ENCODE results near the gene RIF1. TPM values are rescaled to one million over a fixed set of nuclear protein-coding genes. Genes with fewer than 3 reads are reported as not detected.

RIF1 gene
- total RNA-seq, 1 donor from 2014 or later: 82.7 TPM

GRCh38 chr2:151491496-151491895, 81.8 kb downstream of the RIF1 start:
- Mint-ChIP-seq H3K4me1 (ENCODE audit: low read depth) (no peaks in the 10 kb centered on the region), H3K9me3 (no peaks in the 10 kb centered on the region), H3K27ac (no peak overlapping the region), H3K4me3 (no peak overlapping the region), H3K27me3 (ENCODE audit: insufficient read depth) (no peaks in the 10 kb centered on the region), H3K36me3 (ENCODE audit: low read depth) (peaks cover 7% of the 10 kb centered on the region)
- DNase-seq (ENCODE audit: low spot score): no peak
- intact Hi-C loops (cut with micrococcal nuclease): no loop called here

DNA sequence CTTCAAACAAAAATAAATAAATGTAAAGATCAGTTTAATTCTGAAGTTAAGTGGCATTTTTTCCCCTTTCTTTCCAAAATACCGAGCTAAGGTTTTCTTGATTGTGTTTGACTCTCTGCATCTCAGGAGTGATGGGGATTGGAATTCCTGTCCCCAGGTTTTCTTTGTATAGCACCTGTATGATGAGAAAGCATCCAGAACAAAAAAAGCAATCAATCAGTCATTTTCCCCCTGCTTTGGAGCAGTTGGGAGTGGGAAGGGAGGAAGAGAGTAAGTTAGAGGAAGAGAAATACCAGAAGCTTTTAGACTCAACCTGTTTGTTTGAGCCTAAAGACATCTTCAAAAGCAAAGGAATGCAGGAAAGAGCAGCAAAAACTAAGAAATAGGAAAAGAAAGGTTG, 88.5 kb downstream of the RIF1 start:
- peaks cover 2% of the 10 kb centered on the region for H3K36me3 Mint-ChIP-seq (ENCODE audit: low read depth)
- no peaks in the 10 kb centered on the region for H3K9me3 Mint-ChIP-seq
- no peak overlapping the region for H3K4me3 Mint-ChIP-seq
- intact Hi-C loops (cut with micrococcal nuclease): no loop called here
- no peak for DNase-seq (ENCODE audit: low spot score)
- H3K27me3 Mint-ChIP-seq (ENCODE audit: insufficient read depth): no peaks in the 10 kb centered on the region
- no peaks in the 10 kb centered on the region for H3K4me1 Mint-ChIP-seq (ENCODE audit: low read depth)
- no peak overlapping the region for H3K27ac Mint-ChIP-seq

DNA sequence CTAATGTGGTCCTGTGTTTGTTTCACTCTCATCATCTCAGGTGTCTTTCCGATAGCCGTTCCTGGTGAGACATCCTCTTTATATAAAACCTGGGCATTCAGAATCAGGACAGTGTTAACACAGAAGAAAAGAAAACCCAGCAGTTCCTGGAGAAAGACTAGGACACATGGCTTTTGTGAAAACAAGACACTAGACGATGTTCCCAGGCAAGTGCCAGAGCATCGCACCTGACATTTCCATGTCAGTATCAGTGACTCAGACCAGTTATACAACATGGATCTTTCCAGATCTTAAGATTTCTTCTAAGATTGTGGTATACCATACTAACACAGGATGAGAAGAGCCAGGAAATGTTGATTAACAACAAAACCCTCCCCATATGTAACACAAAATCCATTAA, 96.5 kb downstream of the RIF1 start:
- H3K27ac Mint-ChIP-seq: no peak overlapping the region
- H3K36me3 Mint-ChIP-seq (ENCODE audit: low read depth): peaks cover 3% of the 10 kb centered on the region
- no peaks in the 10 kb centered on the region for H3K4me1 Mint-ChIP-seq (ENCODE audit: low read depth)
- no peak overlapping the region for H3K4me3 Mint-ChIP-seq
- H3K27me3 Mint-ChIP-seq (ENCODE audit: insufficient read depth): no peaks in the 10 kb centered on the region
- intact Hi-C loops (cut with micrococcal nuclease): no loop called here
- H3K9me3 Mint-ChIP-seq: no peaks in the 10 kb centered on the region
- no peak for DNase-seq (ENCODE audit: low spot score)

- no peaks in the 10 kb centered on the region for H3K27me3 Mint-ChIP-seq (ENCODE audit: insufficient read depth)
- DNase-seq (ENCODE audit: low spot score): no peak
- intact Hi-C loops (cut with micrococcal nuclease): no loop called here
- no peaks in the 10 kb centered on the region for H3K9me3 Mint-ChIP-seq
- peaks cover 3% of the 10 kb centered on the region for H3K36me3 Mint-ChIP-seq (ENCODE audit: low read depth)
- no peak overlapping the region for H3K4me3 Mint-ChIP-seq
- H3K27ac Mint-ChIP-seq: no peak overlapping the region
- no peaks in the 10 kb centered on the region for H3K4me1 Mint-ChIP-seq (ENCODE audit: low read depth)
These were observed 98.8 kb downstream of the RIF1 start for GRCh38 chr2:151508519-151508918.

DNA sequence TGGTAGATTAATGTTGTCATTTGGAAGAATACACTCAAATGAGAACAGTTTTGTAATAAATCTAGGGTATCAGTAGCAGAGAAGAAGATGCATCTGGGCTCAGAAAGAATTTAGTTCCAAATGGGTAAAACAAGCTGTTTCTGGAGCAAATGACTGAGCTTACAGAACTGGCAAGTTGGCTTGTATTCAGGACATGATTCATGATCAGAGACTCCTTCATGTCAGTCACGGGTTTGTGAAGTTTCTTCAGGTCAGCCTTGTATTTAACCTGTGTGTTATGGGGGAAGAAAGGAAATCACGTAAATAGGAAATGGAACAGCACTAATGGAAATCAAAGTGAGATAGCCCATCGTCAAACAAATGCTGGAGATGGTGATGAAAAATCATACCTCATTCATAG, 109.1 kb downstream of the RIF1 start:
- no peak overlapping the region for H3K27ac Mint-ChIP-seq
- H3K36me3 Mint-ChIP-seq (ENCODE audit: low read depth): no peaks in the 10 kb centered on the region
- no peaks in the 10 kb centered on the region for H3K27me3 Mint-ChIP-seq (ENCODE audit: insufficient read depth)
- H3K9me3 Mint-ChIP-seq: no peaks in the 10 kb centered on the region
- no peaks in the 10 kb centered on the region for H3K4me1 Mint-ChIP-seq (ENCODE audit: low read depth)
- no peak overlapping the region for H3K4me3 Mint-ChIP-seq
- intact Hi-C loops (cut with micrococcal nuclease): no loop called here
- no peak for DNase-seq (ENCODE audit: low spot score)

DNA sequence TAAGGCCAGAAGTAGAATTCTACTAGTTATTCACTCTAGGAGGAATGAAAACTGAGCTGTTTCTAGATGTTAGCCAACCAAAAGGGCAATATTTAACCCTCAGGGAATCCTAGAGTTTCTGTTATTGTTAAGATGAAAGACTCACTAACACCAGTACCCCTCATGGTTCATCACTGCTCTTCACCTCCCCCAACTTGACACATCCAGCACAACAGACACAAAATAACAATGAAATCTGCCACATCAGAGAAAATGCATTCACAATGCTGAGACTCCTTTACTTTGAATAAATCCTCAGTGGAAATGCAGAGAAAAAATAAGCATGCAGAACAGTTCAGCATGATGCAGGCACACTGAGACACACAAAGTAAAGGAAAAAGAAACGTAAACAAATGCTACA, 111.3 kb downstream of the RIF1 start:
- intact Hi-C loops (cut with micrococcal nuclease): no loop called here
- Mint-ChIP-seq H3K9me3 (no peaks in the 10 kb centered on the region), H3K36me3 (ENCODE audit: low read depth) (no peaks in the 10 kb centered on the region), H3K4me3 (no peak overlapping the region), H3K27ac (no peak overlapping the region), H3K27me3 (ENCODE audit: insufficient read depth) (no peaks in the 10 kb centered on the region), H3K4me1 (ENCODE audit: low read depth) (no peaks in the 10 kb centered on the region)
- no peak for DNase-seq (ENCODE audit: low spot score)

GRCh38 chr2:151522556-151522955, 112.9 kb downstream of the RIF1 start:
- no peaks in the 10 kb centered on the region for H3K36me3 Mint-ChIP-seq (ENCODE audit: low read depth)
- H3K4me1 Mint-ChIP-seq (ENCODE audit: low read depth): no peaks in the 10 kb centered on the region
- no peak for DNase-seq (ENCODE audit: low spot score)
- H3K9me3 Mint-ChIP-seq: no peaks in the 10 kb centered on the region
- H3K4me3 Mint-ChIP-seq: no peak overlapping the region
- no peak overlapping the region for H3K27ac Mint-ChIP-seq
- intact Hi-C loops (cut with micrococcal nuclease): no loop called here
- H3K27me3 Mint-ChIP-seq (ENCODE audit: insufficient read depth): no peaks in the 10 kb centered on the region

DNA sequence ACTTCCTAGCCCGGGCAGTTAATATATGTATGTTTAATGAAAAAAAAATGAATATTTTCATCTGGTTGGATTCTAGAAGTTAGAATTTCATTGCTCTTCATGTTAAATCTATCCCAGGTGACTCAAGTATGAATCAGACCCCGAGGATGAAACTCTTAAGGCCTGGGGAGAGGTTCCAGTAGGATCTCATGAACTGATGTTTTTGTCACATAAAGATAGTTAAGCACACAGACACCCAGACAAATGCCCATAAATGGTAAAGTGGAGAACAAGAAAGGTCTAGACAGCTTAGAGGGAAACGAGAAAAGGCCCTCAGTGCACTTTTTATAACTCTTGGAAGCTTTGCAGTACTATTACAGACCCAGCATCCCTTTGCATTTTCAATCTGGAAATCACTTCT, 114.1 kb downstream of the RIF1 start:
- H3K27me3 Mint-ChIP-seq (ENCODE audit: insufficient read depth): no peaks in the 10 kb centered on the region
- no peaks in the 10 kb centered on the region for H3K4me1 Mint-ChIP-seq (ENCODE audit: low read depth)
- no peak for DNase-seq (ENCODE audit: low spot score)
- no peaks in the 10 kb centered on the region for H3K9me3 Mint-ChIP-seq
- H3K27ac Mint-ChIP-seq: no peak overlapping the region
- no peak overlapping the region for H3K4me3 Mint-ChIP-seq
- H3K36me3 Mint-ChIP-seq (ENCODE audit: low read depth): no peaks in the 10 kb centered on the region
- intact Hi-C loops (cut with micrococcal nuclease): no loop called here

DNA sequence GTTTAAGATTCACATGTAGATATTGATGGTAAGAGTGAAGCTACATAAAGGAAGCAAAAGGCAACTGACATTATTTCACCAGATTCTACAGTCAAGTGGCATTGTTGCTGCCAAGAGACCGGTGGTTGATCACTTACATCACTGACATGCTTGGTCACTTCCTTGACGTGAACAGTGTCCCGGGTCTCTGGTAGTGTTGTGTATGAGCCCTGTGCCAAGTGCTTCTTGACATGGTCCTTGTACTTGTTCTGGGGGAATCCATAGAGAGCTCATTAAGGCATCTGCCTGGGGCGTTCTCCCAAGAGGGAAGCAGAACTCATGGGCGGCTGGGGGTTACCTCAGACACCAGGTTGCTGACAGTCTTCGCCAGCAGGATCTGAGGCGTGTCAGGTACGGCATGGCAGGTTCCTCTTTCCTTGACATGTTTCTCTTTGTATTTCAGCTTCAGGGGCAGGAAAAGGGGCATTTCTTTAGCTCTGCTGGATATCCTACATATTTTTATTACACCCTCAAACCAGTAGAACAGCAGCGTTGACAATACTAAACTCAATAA, 116.2 kb downstream of the RIF1 start:
- DNase-seq (ENCODE audit: low spot score): no peak
- intact Hi-C loops (cut with micrococcal nuclease): no loop called here
- Mint-ChIP-seq H3K36me3 (ENCODE audit: low read depth) (no peaks in the 10 kb centered on the region), H3K4me3 (no peak overlapping the region), H3K27me3 (ENCODE audit: insufficient read depth) (no peaks in the 10 kb centered on the region), H3K9me3 (no peaks in the 10 kb centered on the region), H3K4me1 (ENCODE audit: low read depth) (no peaks in the 10 kb centered on the region), H3K27ac (no peak overlapping the region)

GRCh38 chr2:151526572-151527090, 116.9 kb downstream of the RIF1 start:
- Mint-ChIP-seq H3K27me3 (ENCODE audit: insufficient read depth) (no peaks in the 10 kb centered on the region), H3K27ac (no peak overlapping the region), H3K36me3 (ENCODE audit: low read depth) (no peaks in the 10 kb centered on the region), H3K4me1 (ENCODE audit: low read depth) (no peaks in the 10 kb centered on the region), H3K4me3 (no peak overlapping the region), H3K9me3 (no peaks in the 10 kb centered on the region)
- intact Hi-C loops (cut with micrococcal nuclease): no loop called here
- DNase-seq (ENCODE audit: low spot score): no peak

Other genes starting within 250 kb of the RIF1 start
- gene RBM43, start 148.0 kb upstream of the RIF1 start, total RNA-seq: 1.9 and 2.9 TPM in 2 replicates
- gene NMI, start 120.2 kb upstream of the RIF1 start, total RNA-seq: 36.8 and 40.1 TPM in 2 replicates
- gene TNFAIP6, start 52.3 kb upstream of the RIF1 start, total RNA-seq: not detected in 2 replicates